Lung (tissue), 12 donors: ENCODE data around the gene GGA1. TPM values are rescaled to one million over a fixed set of nuclear protein-coding genes. Genes with fewer than 3 reads are reported as not detected.
"Not testable (repeated sequence)": the region's sequence is repeated elsewhere in the genome, so short reads cannot be mapped to it uniquely, and the experiment has no call there.

ENCODE experiments used
- ATAC-seq: fragments of 200-7000 bp; cut with Tn5 transposase; one replicate; pipeline ENCODE4 v1.9.1; 2020; ENCODE audit warnings: moderate number of reproducible peaks; ENCODE audit not compliant: insufficient read depth, low FRiP score
- DNase-seq, 3 donors: peaks; one replicate each; pipeline ENCODE4 v3.0.0-alpha.2; 2013 to 2017
- H3K27ac ChIP-seq, 2 donors: one replicate each; pipeline ENCODE4 v1.5.1; 2013; ENCODE audit warnings: mild to moderate bottlenecking in 2 of 2, moderate library complexity in 2 of 2, control low read depth in 1 of 2, inconsistent platforms in 1 of 2, low read depth in 1 of 2, low read length in 1 of 2
- H3K27me3 ChIP-seq, 3 donors: one replicate each; pipeline ENCODE4 v1.5.1; 2013; ENCODE audit warnings: low read length in 2 of 3; ENCODE audit not compliant: control insufficient read depth in 3 of 3, insufficient read depth in 3 of 3
- H3K36me3 ChIP-seq, 4 donors: one replicate each; pipeline ENCODE4 v1.5.1; 2013; ENCODE audit warnings: low read length in 4 of 4, mild to moderate bottlenecking in 1 of 4, moderate library complexity in 1 of 4; ENCODE audit not compliant: control insufficient read depth in 4 of 4, insufficient read depth in 4 of 4
- H3K4me1 ChIP-seq, 5 donors: one replicate each; pipeline ENCODE4 v1.5.1; 2013; ENCODE audit warnings: low read length in 5 of 5, mild to moderate bottlenecking in 2 of 5, moderate library complexity in 1 of 5; ENCODE audit not compliant: control insufficient read depth in 5 of 5, insufficient read depth in 5 of 5
- H3K4me3 ChIP-seq: one replicate; pipeline ENCODE4 v1.5.1; 2013; ENCODE audit warnings: mild to moderate bottlenecking, control low read depth, moderate library complexity
- H3K9ac ChIP-seq, 2 donors: one replicate each; pipeline ENCODE4 v1.5.1; 2013; ENCODE audit warnings: low read length in 2 of 2, control low read depth in 1 of 2; ENCODE audit not compliant: insufficient read depth in 1 of 2
- H3K9me3 ChIP-seq, 4 donors: one replicate each; pipeline ENCODE4 v1.5.1; 2013; ENCODE audit warnings: low read length in 3 of 4, mild to moderate bottlenecking in 1 of 4, moderate library complexity in 1 of 4; ENCODE audit not compliant: control insufficient read depth in 4 of 4, insufficient read depth in 3 of 4
- CTCF ChIP-seq: IDR thresholded peaks from 2 replicates; pipeline ENCODE4 v1.5.1; 2012; ENCODE audit warnings: mild to moderate bottlenecking; ENCODE audit errors: control extremely low read depth, extremely low read depth
- WGBS, 2 donors: extraction: QIAGEN DNeasy Blood & Tissue Kit; methylation state at CpG; one replicate each; pipeline ENCODE4 v1.1.7; 2013; 5-methylcytosine and 5-hydroxymethylcytosine counted together
- polyA plus RNA-seq, 2 donors: library from polyadenylated mRNA; stranded (reverse); fragments of 200-250 nt; gene quantifications; one replicate each; pipeline ENCODE4 v1.2.1, GENCODE V29; 2013
- total RNA-seq, 2 donors: library from RNA; depleted of rRNA in 1 of 2; stranded (reverse); fragments of >200 nt in 1 of 2; gene quantifications; one replicate each; pipeline ENCODE4 v1.2.1, GENCODE V29; 2014 to 2021
- donor health status: control.
- donor health status: control.
- donor health status: Bipolar disorder and iron deficiency.
- donor health status: healthy.
- donor health status: DM: yes; HTN: yes; CAD: no.

The GGA1 gene
- total and polyA plus RNA-seq, 4 donors, result 51.5 to 72.4 (median 57.5) TPM

GRCh38 chr22:37609240-37610152 lies 862 bp downstream of the GGA1 start:
- DNase-seq (peak in 2 of 3 donors; percentile 37 to 61), ATAC-seq (no peak)
- 9 to 11% methylated on average over 21 to 26 of the region's 26 CpGs for WGBS, 2 donors
- H3K36me3 ChIP-seq, result peaks cover 0 to 8% (median 3%) of the 10 kb centered on the region in 4 donors
- H3K9me3 ChIP-seq, result no peaks in the 10 kb centered on the region
- no peak for TF ChIP-seq CTCF
- peak overlapping the region in 1 of 2 donors; percentile 84 for H3K9ac ChIP-seq
- peaks cover 4 to 40% (median 16%) of the 10 kb centered on the region in 5 donors for H3K4me1 ChIP-seq
- H3K27ac ChIP-seq, result peak overlapping the region; percentile 87 to 95
- peak overlapping the region; percentile 89 for H3K4me3 ChIP-seq
- H3K27me3 ChIP-seq, result no peaks in the 10 kb centered on the region

DNA sequence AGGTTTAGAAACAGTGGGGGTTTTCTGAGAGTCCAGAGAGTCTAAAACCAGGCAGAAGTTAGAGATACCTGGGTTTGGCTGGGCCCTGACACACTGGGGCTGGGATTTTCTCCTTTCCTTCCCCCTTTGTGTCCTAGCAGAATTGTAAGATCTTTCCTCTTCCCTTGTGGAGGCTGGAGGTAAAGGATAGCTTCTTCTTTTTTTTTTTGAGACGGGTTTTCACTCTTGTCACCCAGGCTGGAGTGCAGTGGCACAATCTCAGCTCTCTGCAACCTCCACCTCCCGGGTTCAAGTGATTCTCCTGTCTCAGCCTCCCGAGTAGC lies 1.5 kb downstream of the GGA1 start:
- peaks cover 4 to 40% (median 16%) of the 10 kb centered on the region in 5 donors for H3K4me1 ChIP-seq
- not testable (repeated sequence) for H3K4me3 ChIP-seq, DNase-seq, H3K36me3 ChIP-seq, ATAC-seq, H3K27me3 ChIP-seq, H3K9me3 ChIP-seq, H3K9ac ChIP-seq, H3K27ac ChIP-seq
- WGBS, 2 donors, result 59 to 74% methylated on average over 3 of the region's 3 CpGs

DNA sequence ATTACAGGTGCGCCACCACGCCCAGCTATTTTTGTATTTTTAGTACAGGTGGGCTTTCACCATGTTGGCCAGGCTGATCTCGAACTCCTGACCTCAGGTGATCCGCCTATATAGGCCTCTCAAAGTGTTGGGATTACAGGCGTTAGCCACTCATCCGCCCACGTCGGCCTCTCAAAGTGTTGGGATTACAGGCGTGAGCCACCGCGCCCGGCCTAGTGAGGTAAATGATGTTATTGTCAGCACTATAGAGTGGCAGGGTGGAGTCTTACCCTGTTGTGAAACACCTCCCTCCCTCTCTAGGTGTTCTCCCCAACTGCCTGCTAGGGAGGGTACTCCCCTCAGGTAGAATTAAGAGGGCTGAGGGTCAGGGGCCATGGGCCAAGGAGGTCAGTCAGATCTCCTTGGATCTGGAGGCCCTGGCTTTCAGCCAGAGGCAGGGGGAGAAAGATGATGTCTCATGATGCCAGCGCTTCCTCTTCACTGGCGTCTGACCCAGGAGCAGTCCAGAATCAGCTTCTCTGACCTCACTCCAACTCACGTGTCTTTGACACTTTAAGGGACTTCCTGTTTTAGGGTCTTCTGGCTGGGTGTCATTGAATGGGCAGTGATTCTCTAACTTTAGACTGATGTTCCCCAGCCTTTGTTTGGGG lies 2.0 kb downstream of the GGA1 start:
- Histone ChIP-seq H3K27me3 (no peaks in the 10 kb centered on the region), H3K4me3 (no peak overlapping the region), H3K9me3 (no peaks in the 10 kb centered on the region), H3K4me1 (peaks cover 4 to 40% (median 16%) of the 10 kb centered on the region in 5 donors), H3K36me3 (peaks cover 0 to 8% (median 4%) of the 10 kb centered on the region in 4 donors), H3K27ac (peak overlapping the region in 1 of 2 donors; percentile 61), H3K9ac (no peak overlapping the region)
- WGBS, 2 donors, result 59 to 69% methylated on average over 15 of the region's 15 CpGs
- ATAC-seq, result no peak
- no peak for DNase-seq
- TF ChIP-seq CTCF, result no peak

GRCh38 chr22:37611207-37611606 lies 2.6 kb downstream of the GGA1 start:
- Histone ChIP-seq H3K4me3 (no peak overlapping the region), H3K36me3 (peaks cover 0 to 9% (median 7%) of the 10 kb centered on the region in 4 donors), H3K27ac (peak overlapping the region in 1 of 2 donors; percentile 9), H3K9ac (no peak overlapping the region), H3K4me1 (peaks cover 4 to 40% (median 16%) of the 10 kb centered on the region in 5 donors), H3K9me3 (peaks cover 0 to under 1% (median 0%) of the 10 kb centered on the region in 4 donors), H3K27me3 (no peaks in the 10 kb centered on the region)
- no peak for ATAC-seq
- 74 to 80% methylated on average over 6 of the region's 6 CpGs for WGBS, 2 donors
- DNase-seq, result no peak
- no peak for TF ChIP-seq CTCF
